Measurements from ENCODE around the gene MYRF.

Gene MYRF

DNA sequence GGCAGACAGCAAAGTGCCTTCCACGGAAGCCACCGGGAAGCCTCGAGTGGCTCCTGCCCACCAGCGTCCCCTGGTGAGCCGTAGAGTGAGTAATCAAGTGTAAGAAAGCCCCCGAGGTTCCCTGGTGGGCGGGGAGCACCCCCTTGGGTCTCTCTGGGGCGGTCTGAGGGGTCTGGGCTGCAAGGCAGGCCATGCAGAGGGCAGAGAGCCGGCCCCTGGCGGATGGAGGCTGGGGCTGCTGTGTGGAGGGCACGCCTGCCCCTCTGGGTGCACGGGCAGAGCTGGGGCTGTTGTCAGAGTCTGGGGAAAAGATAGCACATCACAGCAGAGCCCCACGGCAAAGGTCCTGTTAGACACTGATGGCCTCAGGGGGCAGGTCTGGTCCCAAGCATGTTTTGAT is 25.7 kb upstream of the MYRF start:
- no peak overlapping the region for H3K4me3 ChIP-seq (replicated peaks in 1 of 2; ENCODE audit: low read depth in 2 of 2, low read length in 2 of 2)
- DNase-seq (ENCODE audit: low read depth in 2 of 2): no peak
- TF ChIP-seq, protein P1, sequence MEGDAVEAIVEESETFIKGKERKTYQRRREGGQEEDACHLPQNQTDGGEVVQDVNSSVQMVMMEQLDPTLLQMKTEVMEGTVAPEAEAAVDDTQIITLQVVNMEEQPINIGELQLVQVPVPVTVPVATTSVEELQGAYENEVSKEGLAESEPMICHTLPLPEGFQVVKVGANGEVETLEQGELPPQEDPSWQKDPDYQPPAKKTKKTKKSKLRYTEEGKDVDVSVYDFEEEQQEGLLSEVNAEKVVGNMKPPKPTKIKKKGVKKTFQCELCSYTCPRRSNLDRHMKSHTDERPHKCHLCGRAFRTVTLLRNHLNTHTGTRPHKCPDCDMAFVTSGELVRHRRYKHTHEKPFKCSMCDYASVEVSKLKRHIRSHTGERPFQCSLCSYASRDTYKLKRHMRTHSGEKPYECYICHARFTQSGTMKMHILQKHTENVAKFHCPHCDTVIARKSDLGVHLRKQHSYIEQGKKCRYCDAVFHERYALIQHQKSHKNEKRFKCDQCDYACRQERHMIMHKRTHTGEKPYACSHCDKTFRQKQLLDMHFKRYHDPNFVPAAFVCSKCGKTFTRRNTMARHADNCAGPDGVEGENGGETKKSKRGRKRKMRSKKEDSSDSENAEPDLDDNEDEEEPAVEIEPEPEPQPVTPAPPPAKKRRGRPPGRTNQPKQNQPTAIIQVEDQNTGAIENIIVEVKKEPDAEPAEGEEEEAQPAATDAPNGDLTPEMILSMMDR (IDR thresholded peaks at IDR 0.05; ENCODE audit: low read depth, low read length): no peak

DNA sequence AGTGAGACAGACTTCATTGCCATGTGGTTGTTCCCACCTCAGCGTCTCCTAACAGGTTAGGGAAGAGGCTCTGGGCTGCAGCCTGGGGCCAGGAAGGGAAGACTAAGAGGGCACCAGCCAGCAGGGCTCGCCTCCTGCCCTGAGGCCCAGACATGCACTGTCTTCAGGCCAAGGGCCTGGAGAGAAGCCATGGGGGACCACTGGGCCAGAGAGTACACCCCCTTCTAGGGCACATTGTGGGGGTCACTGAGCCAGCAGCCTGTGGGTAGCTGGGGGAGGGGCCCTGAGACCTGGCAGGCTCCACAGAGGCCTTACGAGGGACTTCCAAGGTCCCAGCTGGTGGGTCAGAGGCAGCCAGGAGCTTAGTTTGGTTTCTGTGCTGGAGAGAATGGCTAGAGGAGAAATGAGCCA is 25.0 kb upstream of the MYRF start:
- no peak overlapping the region for H3K4me3 ChIP-seq (replicated peaks in 1 of 2; ENCODE audit: low read depth in 2 of 2, low read length in 2 of 2)
- TF ChIP-seq, protein P1 (IDR thresholded peaks at IDR 0.05; ENCODE audit: low read depth, low read length): no peak
- no peak for DNase-seq (ENCODE audit: low read depth in 2 of 2)

DNA sequence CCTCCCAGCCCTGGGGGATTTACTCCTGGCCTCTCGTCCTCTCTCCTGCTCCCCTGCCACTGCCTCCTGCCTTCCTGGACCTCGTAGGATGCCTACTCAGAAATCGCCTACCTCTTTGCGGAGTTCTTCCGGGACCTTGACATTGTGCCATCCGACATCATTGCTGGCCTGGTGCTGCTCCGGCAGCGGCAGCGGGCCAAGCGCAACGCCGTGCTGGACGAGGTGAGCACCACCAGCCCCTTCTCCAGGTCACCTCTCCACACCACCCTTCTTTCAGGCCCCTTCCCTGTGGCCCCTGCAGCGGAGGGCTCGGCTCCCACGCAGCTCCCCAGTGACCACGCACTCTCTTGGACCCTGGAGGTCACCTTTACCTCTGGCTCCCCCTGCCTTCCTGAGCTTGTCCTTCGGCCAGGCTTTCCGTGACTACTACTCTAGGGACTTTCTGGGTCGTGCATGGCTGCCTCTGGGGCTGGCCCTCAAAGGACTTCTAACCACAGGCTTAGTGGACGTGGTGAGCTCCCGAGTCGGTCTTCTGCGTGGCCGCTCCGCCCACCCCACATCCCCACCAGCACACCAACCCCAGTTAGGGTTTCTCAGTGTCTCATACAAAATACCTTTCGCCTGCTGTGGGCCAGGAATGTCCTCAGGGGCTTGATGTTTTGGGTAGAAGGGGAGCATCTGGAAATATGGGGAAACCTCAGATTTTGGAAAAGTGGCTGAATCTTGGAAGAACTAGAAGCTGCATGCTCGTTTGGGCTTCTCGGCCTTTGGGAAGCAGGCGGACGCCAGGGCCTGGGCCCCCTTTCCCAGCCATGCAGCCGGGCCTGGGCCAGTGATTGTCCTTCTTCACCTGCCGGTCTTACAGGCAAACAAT is 24.1 kb upstream of the MYRF start:
- no peak for DNase-seq (ENCODE audit: low read depth in 2 of 2)
- TF ChIP-seq, protein P1 (IDR thresholded peaks at IDR 0.05; ENCODE audit: low read depth, low read length): no peak
- no peak overlapping the region for H3K4me3 ChIP-seq (replicated peaks in 1 of 2; ENCODE audit: low read depth in 2 of 2, low read length in 2 of 2)

DNA sequence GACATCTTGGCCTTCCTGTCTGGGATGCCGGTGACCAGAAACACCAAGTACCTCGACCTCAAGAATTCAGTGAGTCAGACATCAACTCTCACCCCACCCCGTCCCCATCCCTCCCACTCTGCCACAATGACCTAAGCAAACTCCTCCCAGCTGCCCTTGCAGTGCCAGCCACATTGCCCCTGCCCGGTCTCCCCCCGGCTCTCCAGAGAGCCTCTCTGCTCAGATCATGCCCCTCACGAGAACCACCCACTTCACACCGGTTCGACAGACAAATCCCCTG is 23.6 kb upstream of the MYRF start:
- H3K4me3 ChIP-seq (replicated peaks in 1 of 2; ENCODE audit: low read depth in 2 of 2, low read length in 2 of 2): no peak overlapping the region
- peak; percentile 43 to 59 for DNase-seq (ENCODE audit: low read depth in 2 of 2)
- TF ChIP-seq, protein P1 (IDR thresholded peaks at IDR 0.05; ENCODE audit: low read depth, low read length): no peak

DNA sequence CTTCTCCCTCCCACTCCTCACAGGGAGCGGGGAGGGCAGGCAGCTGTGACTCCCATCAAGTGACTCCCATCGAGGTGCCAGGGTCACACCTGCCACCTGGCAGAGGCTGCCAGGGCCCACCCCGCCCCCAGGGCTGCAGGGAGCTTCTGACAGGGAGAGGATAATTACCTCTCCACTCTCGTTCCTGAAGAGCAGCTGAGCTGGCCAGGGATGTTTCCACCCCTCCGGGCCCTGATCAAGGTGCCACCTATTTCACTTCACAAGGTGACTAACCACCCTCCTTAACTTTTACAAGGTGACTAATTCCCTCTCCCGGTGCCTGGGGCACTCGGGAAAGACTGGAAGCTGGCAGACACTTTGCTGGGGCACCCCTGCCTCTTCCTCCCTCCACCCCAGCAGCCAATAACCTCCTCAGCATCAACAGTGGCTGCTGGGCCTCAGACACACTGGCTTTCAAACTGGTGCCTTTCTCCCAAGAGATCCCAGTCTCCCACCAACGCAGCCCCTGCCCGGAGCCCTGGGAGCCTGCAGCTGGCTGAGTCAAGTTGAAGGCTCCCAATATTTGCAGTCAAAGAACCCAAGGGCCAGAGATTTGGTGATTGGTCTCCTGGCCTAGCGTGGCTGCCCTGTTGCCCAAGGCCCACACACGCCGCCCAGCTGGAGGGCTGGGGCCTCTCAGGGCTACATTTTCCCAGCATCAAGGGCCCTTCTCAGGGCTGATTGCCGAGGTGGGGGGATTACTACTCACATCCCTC is 22.0 kb upstream of the MYRF start:
- TF ChIP-seq, protein P1 (IDR thresholded peaks at IDR 0.05; ENCODE audit: low read depth, low read length): no peak
- no peak for DNase-seq (ENCODE audit: low read depth in 2 of 2)
- H3K4me3 ChIP-seq (replicated peaks in 1 of 2; ENCODE audit: low read depth in 2 of 2, low read length in 2 of 2): no peak overlapping the region

DNA sequence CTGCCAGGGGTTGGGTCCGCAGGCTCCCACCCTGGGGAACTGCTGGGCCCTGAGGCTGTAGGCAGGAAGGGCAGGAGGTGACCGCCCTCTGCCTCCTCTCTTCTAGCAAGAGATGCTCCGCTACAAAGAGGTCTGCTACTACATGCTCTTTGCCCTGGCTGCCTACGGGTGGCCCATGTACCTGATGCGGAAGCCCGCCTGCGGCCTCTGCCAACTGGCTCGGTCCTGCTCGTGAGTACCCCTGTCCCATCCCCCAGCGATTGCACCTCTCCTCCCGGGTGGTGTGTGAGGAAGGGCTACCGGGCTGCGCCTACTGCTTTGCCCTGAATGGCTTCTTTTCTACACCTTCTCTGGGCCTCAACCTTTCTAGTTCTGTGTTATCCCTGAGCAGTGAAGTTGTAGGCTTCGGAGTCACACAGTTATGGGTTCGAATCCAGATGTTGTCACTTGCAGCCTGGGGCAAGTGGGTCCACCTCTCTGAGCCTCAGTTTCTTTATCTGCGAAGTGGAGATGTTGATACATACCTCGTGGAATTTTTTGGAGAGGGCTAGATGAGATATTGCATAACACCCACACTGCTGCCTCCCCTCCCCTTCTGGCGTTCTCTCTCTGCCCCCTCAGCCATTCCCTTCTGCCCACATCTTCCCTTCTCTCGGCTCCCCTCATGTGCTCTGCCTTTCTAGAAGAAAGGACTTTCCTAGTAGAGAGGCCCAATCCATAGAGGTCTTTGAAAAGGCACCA is 21.1 kb upstream of the MYRF start:
- DNase-seq (ENCODE audit: low read depth in 2 of 2): no peak
- no peak overlapping the region for H3K4me3 ChIP-seq (replicated peaks in 1 of 2; ENCODE audit: low read depth in 2 of 2, low read length in 2 of 2)
- TF ChIP-seq, protein P1 (IDR thresholded peaks at IDR 0.05; ENCODE audit: low read depth, low read length): no peak
